IPS-20b (cell line): Measurements from ENCODE around the gene TMEM255B.

Experiments
- H3K27ac ChIP-seq: one replicate; pipeline ENCODE4 v1.5.1; 2013; ENCODE audit warnings: low read length
- H3K27me3 ChIP-seq: 2 replicates; pipeline ENCODE4 v1.6.1; 2013; ENCODE audit warnings: mild to moderate bottlenecking, low read length, inconsistent platforms; ENCODE audit not compliant: insufficient read depth
- H3K36me3 ChIP-seq: 2 replicates; pipeline ENCODE4 v1.6.1; 2013; ENCODE audit warnings: low read depth, mild to moderate bottlenecking, inconsistent platforms, low read length, moderate library complexity; ENCODE audit not compliant: insufficient read depth
- H3K4me1 ChIP-seq: 2 replicates; pipeline ENCODE4 v1.6.1; 2013; ENCODE audit warnings: mild to moderate bottlenecking, control low read depth, inconsistent platforms, low read length, moderate library complexity; ENCODE audit not compliant: insufficient read depth
- H3K4me3 ChIP-seq: 2 replicates; pipeline ENCODE4 v1.5.1; 2013; ENCODE audit warnings: mild to moderate bottlenecking, low read length, inconsistent platforms
- H3K9ac ChIP-seq: 2 replicates; pipeline ENCODE4 v1.6.1; 2013; ENCODE audit warnings: low read depth, mild to moderate bottlenecking, inconsistent platforms, low read length, moderate library complexity
- H3K9me3 ChIP-seq: 2 replicates; pipeline ENCODE4 v1.6.1; 2013; ENCODE audit warnings: mild to moderate bottlenecking, low read depth, low read length, inconsistent platforms; ENCODE audit not compliant: insufficient read depth

TMEM255B gene

GRCh38 chr13:113839536-113840204 lies 80.6 kb downstream of the TMEM255B start:
- no peak overlapping the region for H3K9ac ChIP-seq

GRCh38 chr13:113840541-113841352 lies 81.7 kb downstream of the TMEM255B start:
- no peak overlapping the region for H3K4me3 ChIP-seq
- peaks cover 4% of the 10 kb centered on the region; the same call in 1 of the 2 replicates for H3K4me1 ChIP-seq
- H3K9me3 ChIP-seq: no peaks in the 10 kb centered on the region
- H3K27ac ChIP-seq: no peak overlapping the region
- no peaks in the 10 kb centered on the region for H3K36me3 ChIP-seq
- no peaks in the 10 kb centered on the region for H3K27me3 ChIP-seq
- H3K9ac ChIP-seq: no peak overlapping the region

More at GRCh38 chr13:113839536-113840204, 80.6 kb downstream of the TMEM255B start:
- H3K27ac ChIP-seq: no peak overlapping the region
- no peaks in the 10 kb centered on the region for H3K27me3 ChIP-seq
- peaks cover 4% of the 10 kb centered on the region; the same call in 1 of the 2 replicates for H3K4me1 ChIP-seq
- no peaks in the 10 kb centered on the region for H3K9me3 ChIP-seq
- H3K4me3 ChIP-seq: no peak overlapping the region
- peaks cover 3% of the 10 kb centered on the region; the same call in 1 of the 2 replicates for H3K36me3 ChIP-seq

- H3K36me3 ChIP-seq: peaks cover 2% of the 10 kb centered on the region; the same call in 1 of the 2 replicates
- H3K4me1 ChIP-seq: peaks cover 4% of the 10 kb centered on the region; the same call in 1 of the 2 replicates
Measured at GRCh38 chr13:113841353-113841650, 82.3 kb downstream of the TMEM255B start.

DNA sequence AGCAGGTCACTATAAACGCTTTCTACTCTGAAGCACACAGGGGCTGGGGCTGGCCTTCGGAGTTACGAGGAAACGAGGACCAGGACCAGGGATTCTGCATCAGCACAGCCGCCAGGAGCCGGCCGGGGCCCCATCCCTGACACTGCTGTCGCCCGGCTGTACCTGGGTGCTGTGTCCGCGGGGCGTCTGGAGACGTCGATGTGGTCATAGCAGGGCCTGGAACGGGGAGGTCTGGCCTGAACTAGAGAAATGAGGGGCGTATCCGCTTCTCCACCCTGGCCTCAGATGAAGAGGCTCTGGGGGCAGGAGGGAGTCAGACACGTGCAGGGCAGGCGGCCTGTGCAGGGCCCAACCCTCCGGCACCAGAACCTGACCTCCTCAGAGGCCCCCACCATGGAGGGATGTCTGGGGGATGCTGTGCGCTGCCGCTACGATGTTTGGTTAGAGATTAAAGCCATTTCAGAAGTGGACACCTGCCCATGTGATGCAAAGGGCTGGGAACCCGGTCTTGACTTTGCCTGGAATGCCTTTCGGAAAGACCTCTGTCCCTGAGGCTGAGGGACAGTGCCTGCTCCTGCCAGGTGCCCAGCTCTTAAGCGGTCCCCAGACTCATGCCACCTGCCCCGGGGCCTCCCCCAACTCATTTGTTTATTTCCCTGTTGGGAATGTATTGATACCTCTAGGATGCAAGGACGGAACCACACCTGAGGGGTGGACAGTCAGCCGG lies 83.5 kb downstream of the TMEM255B start:
- Histone ChIP-seq H3K9me3 (no peaks in the 10 kb centered on the region), H3K27me3 (no peaks in the 10 kb centered on the region), H3K27ac (no peak overlapping the region), H3K36me3 (peaks cover 5% of the 10 kb centered on the region; the same call in 1 of the 2 replicates), H3K9ac (no peak overlapping the region), H3K4me1 (no peaks in the 10 kb centered on the region), H3K4me3 (no peak overlapping the region)

More at GRCh38 chr13:113841353-113841650, 82.3 kb downstream of the TMEM255B start:
- H3K27ac ChIP-seq: no peak overlapping the region
- H3K9ac ChIP-seq: no peak overlapping the region
- H3K27me3 ChIP-seq: no peaks in the 10 kb centered on the region
- no peaks in the 10 kb centered on the region for H3K9me3 ChIP-seq
- no peak overlapping the region for H3K4me3 ChIP-seq

- Histone ChIP-seq H3K36me3 (peaks cover 5% of the 10 kb centered on the region; the same call in 1 of the 2 replicates), H3K9me3 (no peaks in the 10 kb centered on the region), H3K9ac (no peak overlapping the region), H3K27ac (no peak overlapping the region), H3K4me1 (no peaks in the 10 kb centered on the region), H3K4me3 (no peak overlapping the region), H3K27me3 (no peaks in the 10 kb centered on the region)
Measured at GRCh38 chr13:113843063-113843654, 84.1 kb downstream of the TMEM255B start.

- Histone ChIP-seq H3K27ac (no peak overlapping the region), H3K27me3 (no peaks in the 10 kb centered on the region), H3K9me3 (no peaks in the 10 kb centered on the region), H3K36me3 (peaks cover 5% of the 10 kb centered on the region; the same call in 1 of the 2 replicates), H3K4me1 (no peaks in the 10 kb centered on the region), H3K9ac (no peak overlapping the region), H3K4me3 (no peak overlapping the region)
Measured at GRCh38 chr13:113843864-113844556, 85.0 kb downstream of the TMEM255B start.

- Histone ChIP-seq H3K4me3 (no peak overlapping the region), H3K27ac (no peak overlapping the region), H3K36me3 (peaks cover 5% of the 10 kb centered on the region; the same call in 1 of the 2 replicates), H3K27me3 (no peaks in the 10 kb centered on the region), H3K9me3 (no peaks in the 10 kb centered on the region), H3K9ac (no peak overlapping the region), H3K4me1 (no peaks in the 10 kb centered on the region)
Measured at GRCh38 chr13:113845055-113845454, 86.0 kb downstream of the TMEM255B start.

DNA sequence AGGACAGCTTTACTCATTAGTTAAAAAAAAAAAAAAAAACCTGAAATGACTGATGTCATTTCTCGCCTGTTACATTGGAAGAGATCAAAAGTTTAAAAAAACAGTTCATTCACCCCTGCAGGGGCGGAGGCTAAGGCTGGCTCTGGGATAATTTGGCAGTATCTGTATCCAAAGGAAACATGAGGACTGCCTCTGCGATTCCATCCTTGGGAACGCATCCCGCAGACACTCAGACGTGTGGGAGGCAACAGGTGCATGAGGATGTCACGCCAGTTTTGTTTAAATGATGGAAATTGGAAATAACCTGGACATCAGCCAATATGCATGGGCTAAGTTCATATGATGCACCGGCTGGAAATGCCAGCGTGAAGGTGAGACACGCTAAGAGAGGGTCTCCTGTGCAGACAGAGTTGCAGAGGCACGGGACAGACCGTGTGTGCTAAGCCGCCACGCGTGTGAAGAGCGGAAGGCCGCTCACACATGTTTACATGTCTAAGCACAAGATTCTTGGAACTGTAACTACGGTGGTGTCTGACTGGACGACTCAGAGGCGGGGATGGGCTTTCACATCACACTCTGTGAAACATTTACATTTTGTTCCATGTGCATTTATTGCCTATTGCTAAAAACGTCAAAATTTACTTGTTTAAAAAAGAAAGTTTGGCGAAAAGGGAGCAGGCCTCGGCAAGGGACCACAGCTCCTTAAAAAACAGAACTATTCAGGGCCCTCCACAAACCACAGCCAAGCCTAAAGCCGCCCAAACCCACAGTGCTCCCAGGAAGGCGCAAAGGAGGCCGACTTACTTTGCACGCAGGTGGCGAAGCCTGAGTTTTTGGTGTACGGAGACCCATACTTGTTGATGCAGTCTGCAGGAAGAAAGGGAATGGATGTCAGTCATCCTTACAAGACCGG lies 87.0 kb downstream of the TMEM255B start:
- H3K27ac ChIP-seq: no peak overlapping the region
- no peaks in the 10 kb centered on the region for H3K4me1 ChIP-seq
- peaks cover 5% of the 10 kb centered on the region; the same call in 1 of the 2 replicates for H3K36me3 ChIP-seq
- H3K9ac ChIP-seq: no peak overlapping the region
- H3K4me3 ChIP-seq: no peak overlapping the region
- no peaks in the 10 kb centered on the region for H3K27me3 ChIP-seq
- no peaks in the 10 kb centered on the region for H3K9me3 ChIP-seq

GRCh38 chr13:113846636-113847318 lies 87.8 kb downstream of the TMEM255B start:
- Histone ChIP-seq H3K9ac (no peak overlapping the region), H3K4me1 (no peaks in the 10 kb centered on the region), H3K27me3 (no peaks in the 10 kb centered on the region), H3K36me3 (peaks cover 5% of the 10 kb centered on the region; the same call in 1 of the 2 replicates), H3K9me3 (no peaks in the 10 kb centered on the region), H3K4me3 (no peak overlapping the region), H3K27ac (no peak overlapping the region)

DNA sequence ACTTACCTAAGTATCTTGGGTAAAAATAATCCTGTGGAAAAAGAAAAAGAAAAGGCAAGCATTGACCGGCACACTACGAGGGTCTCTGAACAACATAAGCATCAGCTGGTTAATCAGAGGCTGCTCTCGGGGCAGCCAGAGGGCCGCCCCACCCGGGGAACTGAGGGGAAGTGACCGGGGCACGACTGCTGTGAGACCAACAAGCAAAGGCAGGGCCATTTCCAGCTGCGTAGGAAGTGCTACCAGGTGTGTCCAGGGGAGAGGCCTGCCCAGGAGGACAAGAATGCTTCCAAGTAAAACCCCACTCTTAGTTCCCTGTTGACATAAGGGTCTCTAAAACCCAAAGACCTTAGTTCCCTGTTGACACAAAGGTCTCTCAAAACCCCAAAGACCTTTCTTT lies 89.0 kb downstream of the TMEM255B start:
- H3K27ac ChIP-seq: no peak overlapping the region
- H3K9me3 ChIP-seq: no peaks in the 10 kb centered on the region
- peaks cover 5% of the 10 kb centered on the region; the same call in 1 of the 2 replicates for H3K36me3 ChIP-seq
- no peaks in the 10 kb centered on the region for H3K4me1 ChIP-seq
- no peaks in the 10 kb centered on the region for H3K27me3 ChIP-seq
- no peak overlapping the region for H3K4me3 ChIP-seq
- H3K9ac ChIP-seq: no peak overlapping the region
